CD14-positive monocyte (primary cell): ENCODE results near the gene FAM149B1. TPM values are rescaled to one million over a fixed set of nuclear protein-coding genes. Genes with fewer than 3 reads are reported as not detected.

Source experiments
- DNase-seq, 3 donors: peaks; one replicate each; pipeline ENCODE4 v3.0.0-alpha.2; 2011 to 2022
- H2AFZ ChIP-seq: 2 replicates; pipeline ENCODE4 v1.6.0; 2012; ENCODE audit warnings: mild to moderate bottlenecking, low read depth, low read length, inconsistent platforms; ENCODE audit not compliant: insufficient read depth, poor library complexity, severe bottlenecking
- H3K27ac ChIP-seq, 2 donors: 1 replicate in 1 of 2; 2 replicates in 1 of 2; pipeline ENCODE4 v1.5.1; 2012 to 2013; ENCODE audit warnings: low read length in 2 of 2, control low read depth in 1 of 2, inconsistent platforms in 1 of 2, low read depth in 1 of 2, mild to moderate bottlenecking in 1 of 2
- H3K27me3 ChIP-seq, 2 donors: one replicate each; pipeline versions ENCODE4 v1.6.0 to v1.6.1; 2011 to 2013; ENCODE audit warnings: low read length in 2 of 2; ENCODE audit not compliant: control insufficient read depth in 2 of 2, insufficient read depth in 2 of 2
- H3K36me3 ChIP-seq, 2 donors: replicated peaks in 1 of 2; 1 replicate in 1 of 2; 2 replicates in 1 of 2; pipeline versions ENCODE4 v1.5.1 to v1.6.1; 2012 to 2013; ENCODE audit warnings: low read length in 2 of 2, control low read depth in 1 of 2, inconsistent platforms in 1 of 2, mild to moderate bottlenecking in 1 of 2; ENCODE audit not compliant: insufficient read depth in 2 of 2, control insufficient read depth in 1 of 2
- H3K4me1 ChIP-seq, 2 donors: 1 replicate in 1 of 2; 2 replicates in 1 of 2; pipeline versions ENCODE4 v1.5.1 to v1.6.1; 2012 to 2013; ENCODE audit warnings: low read length in 2 of 2, control low read depth in 1 of 2, inconsistent platforms in 1 of 2, mild to moderate bottlenecking in 1 of 2, moderate library complexity in 1 of 2; ENCODE audit not compliant: insufficient read depth in 2 of 2, control insufficient read depth in 1 of 2
- H3K4me2 ChIP-seq: replicated peaks from 2 replicates; pipeline ENCODE3; 2012; ENCODE audit warnings: low read length, moderate library complexity, mild to moderate bottlenecking; ENCODE audit not compliant: poor library complexity, severe bottlenecking; ENCODE audit errors: extremely low read depth
- H3K4me3 ChIP-seq, 3 experiments: fragments of 200-600 bp in 1 of 3; sonication (generic) in 1 of 3; replicated peaks in 1 of 3; 1 replicate in 2 of 3; 2 replicates in 1 of 3; pipeline ENCODE4 v1.5.1; 2011 to 2013; ENCODE audit warnings: low read length in 3 of 3, mild to moderate bottlenecking in 3 of 3, control low read depth in 2 of 3, low read depth in 2 of 3, inconsistent platforms in 1 of 3, moderate library complexity in 1 of 3
- H3K79me2 ChIP-seq: 2 replicates; pipeline ENCODE4 v1.6.0; 2012; ENCODE audit warnings: mild to moderate bottlenecking, control low read depth, inconsistent platforms, low read length, moderate library complexity; ENCODE audit not compliant: insufficient read depth
- H3K9ac ChIP-seq: 2 replicates; pipeline ENCODE4 v1.6.0; 2017; ENCODE audit warnings: low read length, mild to moderate bottlenecking; ENCODE audit not compliant: insufficient read depth, poor library complexity, severe bottlenecking
- H3K9me3 ChIP-seq, 2 donors: replicated peaks in 1 of 2; 1 replicate in 1 of 2; 2 replicates in 1 of 2; pipeline versions ENCODE4 v1.5.1 to v1.6.1; 2012 to 2013; ENCODE audit warnings: low read length in 2 of 2, control low read depth in 1 of 2; ENCODE audit not compliant: control insufficient read depth in 1 of 2, insufficient read depth in 1 of 2
- H4K20me1 ChIP-seq: 2 replicates; pipeline ENCODE4 v1.6.0; 2012; ENCODE audit warnings: mild to moderate bottlenecking, low read length, control low read depth, moderate library complexity; ENCODE audit not compliant: insufficient read depth
- H3K27ac Mint-ChIP-seq, 7 donors: one replicate each; pipeline ENCODE4 v1.8.0; 2020; ENCODE audit warnings: mild to moderate bottlenecking in 7 of 7, mixed read lengths in 7 of 7, moderate library complexity in 6 of 7, inconsistent platforms in 2 of 7
- H3K27me3 Mint-ChIP-seq, 3 donors: one replicate each; pipeline ENCODE4 v1.8.0; 2021 to 2022; ENCODE audit warnings: low read depth in 3 of 3, mild to moderate bottlenecking in 3 of 3, mixed read lengths in 3 of 3, moderate library complexity in 3 of 3, inconsistent platforms in 1 of 3
- H3K36me3 Mint-ChIP-seq, 2 donors: one replicate each; pipeline ENCODE4 v1.8.0; 2020; ENCODE audit warnings: mixed read lengths in 2 of 2, inconsistent platforms in 1 of 2, mild to moderate bottlenecking in 1 of 2
- H3K4me1 Mint-ChIP-seq: one replicate; pipeline ENCODE4 v1.8.0; 2020; ENCODE audit warnings: mild to moderate bottlenecking, mixed read lengths
- H3K4me3 Mint-ChIP-seq, 2 donors: one replicate each; pipeline ENCODE4 v1.8.0; 2020; ENCODE audit warnings: mild to moderate bottlenecking in 2 of 2, mixed read lengths in 2 of 2, moderate library complexity in 1 of 2
- H3K9me3 Mint-ChIP-seq, 7 donors: one replicate each; pipeline ENCODE4 v1.8.0; 2020 to 2022; ENCODE audit warnings: mixed read lengths in 7 of 7, mild to moderate bottlenecking in 6 of 7, moderate library complexity in 6 of 7, inconsistent platforms in 2 of 7
- CTCF ChIP-seq: fragments of 200-600 bp; IDR thresholded peaks from one replicate; pipeline ENCODE4 v1.8.0; 2022; ENCODE audit warnings: antibody characterized with exemption, mild to moderate bottlenecking
- WGBS: methylation state at CpG from one replicate; pipeline ENCODE4 v1.1.5; 2013; ENCODE audit warnings: missing lambda C conversion rate; ENCODE audit not compliant: insufficient coverage; 5-methylcytosine and 5-hydroxymethylcytosine counted together
- intact Hi-C, 2 donors: fragments of 100-400 bp; cut with micrococcal nuclease; formaldehyde crosslinking; loops; one replicate each; pipeline versions ENCODE4 v1.15.0 to v1.15.1; 2023
- polyA plus RNA-seq, 3 donors: library from polyadenylated mRNA; depleted of rRNA in 1 of 3; unstranded in 2 of 3; stranded (reverse) in 1 of 3; fragments of 300-500 nt in 2 of 3; fragments of >200 nt in 1 of 3; fragmentation: Illumina TruSeq in 2 of 3; gene quantifications; 1 replicate in 2 of 3; 2 replicates in 1 of 3; pipeline ENCODE4 v1.2.3, GENCODE V29; 2012 to 2021

Gene FAM149B1
- polyA plus RNA-seq, 3 donors: 2.6 to 19.3 (median 2.6) TPM

- intact Hi-C loops: no loop called here
- H3K9ac ChIP-seq: no peak overlapping the region
- H3K9me3 ChIP-seq: no peaks in the 10 kb centered on the region
- no peaks in the 10 kb centered on the region for H3K4me1 Mint-ChIP-seq
- no peaks in the 10 kb centered on the region for H3K9me3 Mint-ChIP-seq
- no peaks in the 10 kb centered on the region for H3K79me2 ChIP-seq
- no peak for TF ChIP-seq CTCF
- peaks cover 39 to 41% of the 10 kb centered on the region in 2 donors for H3K36me3 Mint-ChIP-seq
- peaks cover 13 to 47% of the 10 kb centered on the region in 2 donors for H3K36me3 ChIP-seq
- H3K27ac Mint-ChIP-seq: no peak overlapping the region
- no peaks in the 10 kb centered on the region for H4K20me1 ChIP-seq
- no peaks in the 10 kb centered on the region for H3K27me3 ChIP-seq
- no peak overlapping the region for H3K4me2 ChIP-seq
- 44% methylated on average over 1 of the region's 1 CpG for WGBS
- no peak overlapping the region for H3K4me3 ChIP-seq
- DNase-seq: no peak
- H3K4me1 ChIP-seq: no peaks in the 10 kb centered on the region
- H2AFZ ChIP-seq: no peak overlapping the region
- H3K27ac ChIP-seq: no peak overlapping the region
- no peaks in the 10 kb centered on the region for H3K27me3 Mint-ChIP-seq
- H3K4me3 Mint-ChIP-seq: no peak overlapping the region
These were observed 41.8 kb downstream of the FAM149B1 start for GRCh38 chr10:73209705-73210104.

GRCh38 chr10:73210395-73211105 is 42.6 kb downstream of the FAM149B1 start:
- intact Hi-C loops: no loop called here
- no peak overlapping the region for H2AFZ ChIP-seq
- no peak overlapping the region for H3K9ac ChIP-seq
- no peak overlapping the region for H3K27ac ChIP-seq
- peaks cover 0 to 2% (median 0%) of the 10 kb centered on the region in 7 donors for H3K9me3 Mint-ChIP-seq
- no peak overlapping the region for H3K4me2 ChIP-seq
- no peaks in the 10 kb centered on the region for H3K27me3 ChIP-seq
- H3K27me3 Mint-ChIP-seq: no peaks in the 10 kb centered on the region
- H3K4me3 Mint-ChIP-seq: no peak overlapping the region
- TF ChIP-seq CTCF: no peak
- H4K20me1 ChIP-seq: no peaks in the 10 kb centered on the region
- no peak overlapping the region for H3K27ac Mint-ChIP-seq
- no peak overlapping the region for H3K4me3 ChIP-seq
- no peaks in the 10 kb centered on the region for H3K4me1 ChIP-seq
- H3K4me1 Mint-ChIP-seq: no peaks in the 10 kb centered on the region
- H3K36me3 Mint-ChIP-seq: peaks cover 43 to 46% of the 10 kb centered on the region in 2 donors
- no peaks in the 10 kb centered on the region for H3K79me2 ChIP-seq
- DNase-seq: no peak
- no peaks in the 10 kb centered on the region for H3K9me3 ChIP-seq
- WGBS: no CpG with 5 or more reads among the region's 3 CpGs
- peaks cover 13 to 49% of the 10 kb centered on the region in 2 donors for H3K36me3 ChIP-seq
